ENCODE measurements around the gene CYB5D1. TPM values are rescaled to one million over a fixed set of nuclear protein-coding genes. Genes with fewer than 3 reads are reported as not detected.
A peak's percentile ranks its signal among the peaks of the same experiment; 100 is the strongest.

Gene CYB5D1
- total RNA-seq, 4 donors from 2014 or later = 3.1 to 17.6 (median 16.2) TPM

GRCh38 chr17:7830616-7831015 is 27.2 kb upstream of the CYB5D1 start:
- no peaks in the 10 kb centered on the region for H3K4me1 ChIP-seq
- no peak overlapping the region for H3K4me3 ChIP-seq
- TF ChIP-seq CTCF (IDR thresholded peaks at IDR 0.05) (no peak), POLR2A (IDR thresholded peaks at IDR 0.05) (no peak)
- no peaks in the 10 kb centered on the region for H3K27me3 ChIP-seq
- intact Hi-C loops (cut with DNase I; ENCODE audit: low total_unique reads) = no loop called here
- no peaks in the 10 kb centered on the region for H3K9me3 ChIP-seq
- no peaks in the 10 kb centered on the region for H3K36me3 ChIP-seq
- no peak for DNase-seq
- H3K27ac ChIP-seq = no peak overlapping the region

- TF ChIP-seq CTCF (IDR thresholded peaks at IDR 0.05) (no peak), POLR2A (IDR thresholded peaks at IDR 0.05) (no peak)
- intact Hi-C loops (cut with DNase I; ENCODE audit: low total_unique reads) = no loop called here
- Histone ChIP-seq H3K36me3 (no peaks in the 10 kb centered on the region), H3K9me3 (no peaks in the 10 kb centered on the region), H3K27me3 (no peaks in the 10 kb centered on the region), H3K4me3 (no peak overlapping the region), H3K27ac (no peak overlapping the region), H3K4me1 (no peaks in the 10 kb centered on the region)
- DNase-seq = no peak
Measured at GRCh38 chr17:7831233-7831632, 26.6 kb upstream of the CYB5D1 start.

DNA sequence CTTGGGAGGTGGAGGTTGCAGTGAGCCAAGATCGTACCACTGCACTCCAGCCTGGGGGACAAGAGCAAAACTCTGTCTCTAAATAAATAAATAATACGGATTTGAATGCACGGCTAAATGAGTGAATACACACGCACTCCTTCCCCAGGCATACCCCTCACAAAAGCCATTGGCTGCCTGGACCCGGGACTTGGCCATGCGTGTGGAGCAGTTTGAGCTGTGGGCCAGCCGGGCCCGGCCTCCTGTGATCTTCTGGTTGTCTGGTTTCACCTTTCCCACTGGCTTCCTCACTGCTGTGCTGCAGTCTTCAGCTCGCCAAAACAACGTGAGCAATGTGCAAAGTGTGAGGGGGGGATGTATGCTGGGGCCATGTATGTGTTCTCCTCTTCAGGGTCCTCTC is 25.4 kb upstream of the CYB5D1 start:
- Histone ChIP-seq H3K4me3 (no peak overlapping the region), H3K27ac (no peak overlapping the region), H3K4me1 (peaks cover 4 to 6% of the 10 kb centered on the region in 2 donors), H3K36me3 (no peaks in the 10 kb centered on the region), H3K9me3 (no peaks in the 10 kb centered on the region), H3K27me3 (no peaks in the 10 kb centered on the region)
- DNase-seq = no peak
- intact Hi-C loops (cut with DNase I; ENCODE audit: low total_unique reads) = no loop called here
- TF ChIP-seq CTCF (IDR thresholded peaks at IDR 0.05) (no peak), POLR2A (IDR thresholded peaks at IDR 0.05) (no peak)

GRCh38 chr17:7833011-7833794 is 24.6 kb upstream of the CYB5D1 start:
- peak overlapping the region; percentile 61 to 76 for H3K4me3 ChIP-seq
- intact Hi-C loops (cut with DNase I; ENCODE audit: low total_unique reads) = no loop called here
- H3K27ac ChIP-seq = peak overlapping the region; percentile 93 to 98

More at GRCh38 chr17:7833011-7833794, 24.6 kb upstream of the CYB5D1 start:
- Histone ChIP-seq H3K36me3 (no peaks in the 10 kb centered on the region), H3K9me3 (no peaks in the 10 kb centered on the region), H3K27me3 (no peaks in the 10 kb centered on the region), H3K4me1 (peaks cover 4 to 8% of the 10 kb centered on the region in 2 donors)
- TF ChIP-seq CTCF (IDR thresholded peaks at IDR 0.05) (no peak), POLR2A (IDR thresholded peaks at IDR 0.05) (no peak)
- DNase-seq = peak in 1 of 2 donors; percentile 29
